ENCODE measurements around the gene PNPLA3. TPM values are rescaled to one million over a fixed set of nuclear protein-coding genes. Genes with fewer than 3 reads are reported as not detected.
A peak's percentile ranks its signal among the peaks of the same experiment; 100 is the strongest.

Gene PNPLA3
- total RNA-seq, 2 donors from 2014 or later: 48.1 to 52.6 TPM

DNA sequence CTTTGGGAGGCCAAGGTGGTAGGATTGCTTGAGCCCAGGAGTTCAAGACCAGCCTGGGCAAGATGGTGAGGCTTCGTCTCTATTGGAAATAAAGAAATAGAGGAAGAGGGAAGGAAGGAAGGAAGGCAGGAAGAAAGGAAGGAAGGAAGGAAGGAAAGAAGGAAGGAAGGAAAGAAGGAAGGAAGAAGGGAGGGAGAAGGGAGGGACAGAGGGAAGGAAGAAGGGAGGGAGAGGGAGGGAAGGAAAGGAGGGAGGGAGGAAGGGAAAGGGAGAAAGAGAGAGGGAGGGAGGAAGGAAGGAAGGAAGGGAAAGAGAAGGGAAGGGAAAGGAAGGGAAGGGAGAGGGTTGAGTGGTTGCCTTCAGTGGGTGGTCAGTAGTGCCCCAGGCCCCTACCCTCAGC, 13.9 kb upstream of the PNPLA3 start:
- Mint-ChIP-seq H3K9me3 (peaks cover 2% of the 10 kb centered on the region), H3K4me1 (peaks cover 5% of the 10 kb centered on the region), H3K36me3 (ENCODE audit: low read depth) (no peaks in the 10 kb centered on the region), H3K27me3 (ENCODE audit: insufficient read depth) (peaks cover 25% of the 10 kb centered on the region), H3K27ac (no peak overlapping the region), H3K4me3 (no peak overlapping the region)
- no peaks in the 10 kb centered on the region for H3K27me3 ChIP-seq (ENCODE audit: control insufficient read depth, insufficient read depth, low read length, poor library complexity, severe bottlenecking)
- H3K9ac ChIP-seq (ENCODE audit: extremely low read depth, low read length, poor library complexity, severe bottlenecking): no peak overlapping the region
- no peaks in the 10 kb centered on the region for H3K36me3 ChIP-seq (ENCODE audit: control insufficient read depth, insufficient read depth, low read length)
- no peak overlapping the region for H3K27ac ChIP-seq (ENCODE audit: low read depth, low read length)
- H3K4me1 ChIP-seq (ENCODE audit: control insufficient read depth, insufficient read depth, low read length): no peaks in the 10 kb centered on the region
- H3K9me3 ChIP-seq (ENCODE audit: control insufficient read depth, low read length): no peaks in the 10 kb centered on the region
- H3K4me3 ChIP-seq (ENCODE audit: low read length): no peak overlapping the region
- DNase-seq: no peak
- TF ChIP-seq, protein P1, sequence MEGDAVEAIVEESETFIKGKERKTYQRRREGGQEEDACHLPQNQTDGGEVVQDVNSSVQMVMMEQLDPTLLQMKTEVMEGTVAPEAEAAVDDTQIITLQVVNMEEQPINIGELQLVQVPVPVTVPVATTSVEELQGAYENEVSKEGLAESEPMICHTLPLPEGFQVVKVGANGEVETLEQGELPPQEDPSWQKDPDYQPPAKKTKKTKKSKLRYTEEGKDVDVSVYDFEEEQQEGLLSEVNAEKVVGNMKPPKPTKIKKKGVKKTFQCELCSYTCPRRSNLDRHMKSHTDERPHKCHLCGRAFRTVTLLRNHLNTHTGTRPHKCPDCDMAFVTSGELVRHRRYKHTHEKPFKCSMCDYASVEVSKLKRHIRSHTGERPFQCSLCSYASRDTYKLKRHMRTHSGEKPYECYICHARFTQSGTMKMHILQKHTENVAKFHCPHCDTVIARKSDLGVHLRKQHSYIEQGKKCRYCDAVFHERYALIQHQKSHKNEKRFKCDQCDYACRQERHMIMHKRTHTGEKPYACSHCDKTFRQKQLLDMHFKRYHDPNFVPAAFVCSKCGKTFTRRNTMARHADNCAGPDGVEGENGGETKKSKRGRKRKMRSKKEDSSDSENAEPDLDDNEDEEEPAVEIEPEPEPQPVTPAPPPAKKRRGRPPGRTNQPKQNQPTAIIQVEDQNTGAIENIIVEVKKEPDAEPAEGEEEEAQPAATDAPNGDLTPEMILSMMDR (conservative IDR thresholded peaks at IDR 0.05): no peak
- 77 to 100% methylated on average over 1 of the region's 1 CpG for WGBS, 2 experiments (ENCODE audit: insufficient coverage in 1 of 2, insufficient read length in 1 of 2)

DNA sequence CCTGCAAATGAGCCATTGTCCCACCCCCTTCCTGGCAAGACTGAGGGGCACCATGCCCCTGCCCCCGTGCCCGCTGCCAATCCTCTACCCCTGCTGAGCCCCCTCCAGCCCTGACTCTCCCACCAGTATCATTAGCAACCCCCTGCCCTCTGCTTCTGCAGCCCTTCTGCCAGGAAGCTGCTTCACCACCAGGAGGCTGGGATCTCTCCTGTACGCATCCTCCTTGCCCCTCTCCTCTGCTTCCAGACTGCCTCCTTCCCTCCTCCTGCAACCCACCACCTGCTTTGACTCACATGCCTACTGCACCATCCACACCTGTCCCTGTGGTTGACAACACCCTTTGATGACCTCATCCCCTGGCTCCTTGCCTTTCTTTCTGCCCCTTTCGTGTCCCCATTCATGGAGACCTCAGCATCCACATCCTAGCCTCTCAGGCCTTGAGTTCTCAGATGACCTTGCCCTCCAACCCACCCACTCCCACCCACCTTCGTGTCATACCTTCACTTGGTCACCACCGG, 13.4 kb upstream of the PNPLA3 start:
- H3K27me3 Mint-ChIP-seq (ENCODE audit: insufficient read depth): peaks cover 25% of the 10 kb centered on the region
- Histone ChIP-seq H3K9ac (ENCODE audit: extremely low read depth, low read length, poor library complexity, severe bottlenecking) (no peak overlapping the region), H3K4me3 (ENCODE audit: low read length) (no peak overlapping the region), H3K4me1 (ENCODE audit: control insufficient read depth, insufficient read depth, low read length) (no peaks in the 10 kb centered on the region), H3K9me3 (ENCODE audit: control insufficient read depth, low read length) (no peaks in the 10 kb centered on the region), H3K27ac (ENCODE audit: low read depth, low read length) (no peak overlapping the region), H3K27me3 (ENCODE audit: control insufficient read depth, insufficient read depth, low read length, poor library complexity, severe bottlenecking) (no peaks in the 10 kb centered on the region), H3K36me3 (ENCODE audit: control insufficient read depth, insufficient read depth, low read length) (no peaks in the 10 kb centered on the region)
- peaks cover 2% of the 10 kb centered on the region for H3K9me3 Mint-ChIP-seq
- H3K4me3 Mint-ChIP-seq: no peak overlapping the region
- TF ChIP-seq, protein P1 (conservative IDR thresholded peaks at IDR 0.05): peak; percentile 39
- H3K27ac Mint-ChIP-seq: no peak overlapping the region
- peaks cover 5% of the 10 kb centered on the region for H3K4me1 Mint-ChIP-seq
- H3K36me3 Mint-ChIP-seq (ENCODE audit: low read depth): no peaks in the 10 kb centered on the region
- DNase-seq: no peak
- 60 to 68% methylated on average over 3 to 6 of the region's 6 CpGs for WGBS, 2 experiments (ENCODE audit: insufficient coverage in 1 of 2, insufficient read length in 1 of 2)

DNA sequence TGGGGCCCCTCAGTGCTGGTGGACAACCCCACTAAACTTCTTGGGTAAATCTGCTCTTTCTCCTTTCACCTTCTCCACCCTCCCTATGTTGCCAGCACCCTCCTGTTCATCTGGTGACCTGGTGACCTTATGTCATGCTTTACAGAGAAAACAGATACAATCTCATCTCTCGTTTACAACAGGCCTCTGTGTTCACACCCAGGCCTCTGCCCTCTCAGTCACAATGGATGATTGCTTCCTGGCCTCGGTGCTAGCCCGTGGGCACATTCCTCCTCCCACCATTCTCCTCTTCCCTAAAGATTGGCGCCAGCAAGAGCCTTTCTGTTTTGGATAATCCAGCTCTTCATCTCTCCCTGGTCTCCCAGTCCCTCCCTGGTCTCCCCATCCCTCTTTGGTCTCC, 12.3 kb upstream of the PNPLA3 start:
- Histone ChIP-seq H3K4me1 (ENCODE audit: control insufficient read depth, insufficient read depth, low read length) (no peaks in the 10 kb centered on the region), H3K36me3 (ENCODE audit: control insufficient read depth, insufficient read depth, low read length) (no peaks in the 10 kb centered on the region), H3K27ac (ENCODE audit: low read depth, low read length) (no peak overlapping the region), H3K9ac (ENCODE audit: extremely low read depth, low read length, poor library complexity, severe bottlenecking) (no peak overlapping the region), H3K27me3 (ENCODE audit: control insufficient read depth, insufficient read depth, low read length, poor library complexity, severe bottlenecking) (no peaks in the 10 kb centered on the region), H3K9me3 (ENCODE audit: control insufficient read depth, low read length) (no peaks in the 10 kb centered on the region), H3K4me3 (ENCODE audit: low read length) (no peak overlapping the region)
- Mint-ChIP-seq H3K4me3 (no peak overlapping the region), H3K4me1 (peaks cover 5% of the 10 kb centered on the region), H3K36me3 (ENCODE audit: low read depth) (no peaks in the 10 kb centered on the region), H3K27me3 (ENCODE audit: insufficient read depth) (peaks cover 25% of the 10 kb centered on the region), H3K27ac (no peak overlapping the region), H3K9me3 (peaks cover 2% of the 10 kb centered on the region)
- no peak for DNase-seq
- WGBS, 2 experiments (ENCODE audit: insufficient coverage in 1 of 2, insufficient read length in 1 of 2): 74 to 83% methylated on average over 3 to 4 of the region's 4 CpGs
- TF ChIP-seq, protein P1 (conservative IDR thresholded peaks at IDR 0.05): no peak
